Upper lobe of right lung (tissue), 1 donor: ENCODE data around the gene CDYL2. TPM values are rescaled to one million over a fixed set of nuclear protein-coding genes. Genes with fewer than 3 reads are reported as not detected.

Experiments used
- ATAC-seq: fragments of 200-7000 bp; cut with Tn5 transposase; one replicate; pipeline ENCODE4 v1.9.1; 2020; ENCODE audit warnings: mild to moderate bottlenecking, moderate library complexity
- DNase-seq: peaks from one replicate; pipeline ENCODE4 v3.0.0-alpha.2; 2020
- H3K27ac ChIP-seq: fragments of 200-600 bp; one replicate; pipeline ENCODE4 v1.8.0; 2022
- H3K27me3 ChIP-seq: fragments of 200-600 bp; one replicate; pipeline ENCODE4 v1.8.0; 2022; ENCODE audit warnings: mild to moderate bottlenecking
- H3K36me3 ChIP-seq: fragments of 200-600 bp; one replicate; pipeline ENCODE4 v1.8.0; 2022
- H3K4me1 ChIP-seq: fragments of 200-600 bp; one replicate; pipeline ENCODE4 v1.8.0; 2022
- H3K4me3 ChIP-seq: fragments of 200-600 bp; one replicate; pipeline ENCODE4 v1.8.0; 2022; ENCODE audit warnings: mild to moderate bottlenecking
- H3K9me3 ChIP-seq: fragments of 200-600 bp; one replicate; pipeline ENCODE4 v1.8.0; 2022
- intact Hi-C: fragments of 100-400 bp; cut with DNase I; formaldehyde crosslinking; loops from one replicate; pipeline ENCODE4 v1.11.0; 2022
- total RNA-seq: library from RNA; stranded (reverse); fragmentation: NEBNext Ultra II Directional; extraction: Animal tissue kit (Norgen Biotek cat#: 25700); gene quantifications from one replicate; pipeline ENCODE4 v1.2.1, GENCODE V29; 2021
- TF ChIP-seq, protein P1 (sequence below): fragments of 200-600 bp; IDR thresholded peaks from one replicate; pipeline ENCODE4 v1.8.0; 2022; ENCODE audit warnings: antibody characterized with exemption
- donor health status: DM: no; HTN: yes; CAD: no; lungs with severe emphysema.

The CDYL2 gene
- total RNA-seq, 1 donor from 2014 or later = 21.0 TPM

DNA sequence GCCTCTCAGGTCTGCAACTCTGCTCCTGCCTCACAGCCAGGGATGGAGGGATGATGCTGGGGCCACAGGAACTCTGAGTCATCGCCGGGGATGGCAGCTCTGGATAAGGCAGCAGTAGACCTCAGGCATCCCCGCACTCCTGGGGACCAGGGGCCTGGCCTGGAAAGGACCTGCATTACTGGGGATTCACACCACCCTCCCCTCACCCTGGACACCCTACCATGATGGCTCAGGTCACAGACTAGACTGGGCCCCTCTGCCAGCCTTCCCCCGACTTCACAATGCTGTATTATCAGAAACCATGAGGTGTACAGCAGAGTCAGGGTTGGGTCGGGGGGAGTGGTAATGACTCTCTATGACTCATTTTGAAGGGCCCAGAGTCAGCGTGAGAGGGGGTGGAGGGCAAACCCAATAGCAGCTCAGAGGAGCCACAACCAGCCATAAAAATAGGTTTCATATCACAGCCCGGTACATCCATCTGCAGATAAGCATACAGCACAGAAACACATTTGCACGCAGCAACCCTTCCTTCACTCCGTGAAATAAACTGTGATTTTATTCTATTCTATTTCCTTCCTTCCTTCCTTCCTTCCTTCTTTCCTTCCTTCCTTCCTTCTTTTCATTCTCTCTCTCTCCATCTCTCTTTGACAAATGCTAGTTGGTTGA is 234.8 kb downstream of the CDYL2 start:
- no peak overlapping the region for H3K27ac ChIP-seq
- ATAC-seq = peak; percentile 30
- H3K4me1 ChIP-seq = no peaks in the 10 kb centered on the region
- intact Hi-C loops = no loop called here
- no peaks in the 10 kb centered on the region for H3K27me3 ChIP-seq
- TF ChIP-seq, protein P1, sequence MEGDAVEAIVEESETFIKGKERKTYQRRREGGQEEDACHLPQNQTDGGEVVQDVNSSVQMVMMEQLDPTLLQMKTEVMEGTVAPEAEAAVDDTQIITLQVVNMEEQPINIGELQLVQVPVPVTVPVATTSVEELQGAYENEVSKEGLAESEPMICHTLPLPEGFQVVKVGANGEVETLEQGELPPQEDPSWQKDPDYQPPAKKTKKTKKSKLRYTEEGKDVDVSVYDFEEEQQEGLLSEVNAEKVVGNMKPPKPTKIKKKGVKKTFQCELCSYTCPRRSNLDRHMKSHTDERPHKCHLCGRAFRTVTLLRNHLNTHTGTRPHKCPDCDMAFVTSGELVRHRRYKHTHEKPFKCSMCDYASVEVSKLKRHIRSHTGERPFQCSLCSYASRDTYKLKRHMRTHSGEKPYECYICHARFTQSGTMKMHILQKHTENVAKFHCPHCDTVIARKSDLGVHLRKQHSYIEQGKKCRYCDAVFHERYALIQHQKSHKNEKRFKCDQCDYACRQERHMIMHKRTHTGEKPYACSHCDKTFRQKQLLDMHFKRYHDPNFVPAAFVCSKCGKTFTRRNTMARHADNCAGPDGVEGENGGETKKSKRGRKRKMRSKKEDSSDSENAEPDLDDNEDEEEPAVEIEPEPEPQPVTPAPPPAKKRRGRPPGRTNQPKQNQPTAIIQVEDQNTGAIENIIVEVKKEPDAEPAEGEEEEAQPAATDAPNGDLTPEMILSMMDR = no peak
- no peak overlapping the region for H3K4me3 ChIP-seq
- no peaks in the 10 kb centered on the region for H3K36me3 ChIP-seq
- no peak for DNase-seq
- no peaks in the 10 kb centered on the region for H3K9me3 ChIP-seq

DNA sequence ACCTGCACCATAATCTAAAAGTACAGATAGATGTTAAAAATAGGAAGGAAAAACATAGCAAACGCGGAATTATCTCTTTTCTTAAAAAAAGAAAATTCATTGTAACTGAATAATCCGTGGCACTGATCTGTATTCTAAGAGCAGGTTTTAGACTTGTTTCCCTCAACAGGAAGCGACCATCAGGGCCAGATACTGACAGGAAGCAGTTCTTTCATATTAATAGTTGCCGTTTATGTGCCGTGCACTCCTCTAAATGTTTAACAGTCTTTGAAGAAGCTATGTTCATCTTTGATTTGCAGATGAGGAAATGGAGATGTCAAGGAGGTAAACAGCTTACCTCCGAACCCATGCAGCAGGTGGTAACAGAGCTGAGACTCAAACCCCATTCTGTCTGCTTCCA is 240.0 kb downstream of the CDYL2 start:
- Histone ChIP-seq H3K27ac (no peak overlapping the region), H3K4me1 (no peaks in the 10 kb centered on the region), H3K9me3 (no peaks in the 10 kb centered on the region), H3K36me3 (no peaks in the 10 kb centered on the region), H3K27me3 (peaks cover 3% of the 10 kb centered on the region), H3K4me3 (no peak overlapping the region)
- intact Hi-C loops = no loop called here
- no peak for ATAC-seq
- TF ChIP-seq, protein P1 = no peak
- no peak for DNase-seq

DNA sequence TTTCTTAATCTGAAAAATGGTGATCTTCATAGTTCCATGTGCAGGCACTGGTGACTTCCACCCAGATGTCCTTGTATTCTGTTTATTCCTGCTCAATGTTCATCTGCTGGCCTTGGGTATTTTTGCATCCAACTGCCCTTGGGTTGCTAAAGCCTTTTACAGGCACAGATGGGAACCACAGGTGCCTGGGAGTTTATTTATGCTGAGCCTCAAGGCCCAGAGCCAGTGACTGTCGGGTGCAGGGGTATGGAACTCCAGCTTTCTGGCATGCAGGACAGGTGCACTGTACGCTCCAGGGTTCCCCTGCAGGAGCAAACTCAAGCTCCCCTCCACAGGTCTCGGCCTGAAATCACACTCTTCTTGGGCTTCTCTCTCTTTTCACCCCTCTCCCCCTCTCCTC is 241.3 kb downstream of the CDYL2 start:
- TF ChIP-seq, protein P1 = no peak
- intact Hi-C loops = no loop called here
- Histone ChIP-seq H3K4me1 (no peaks in the 10 kb centered on the region), H3K36me3 (no peaks in the 10 kb centered on the region), H3K27me3 (peaks cover 3% of the 10 kb centered on the region), H3K9me3 (no peaks in the 10 kb centered on the region), H3K27ac (no peak overlapping the region), H3K4me3 (no peak overlapping the region)
- ATAC-seq (no peak), DNase-seq (no peak)

DNA sequence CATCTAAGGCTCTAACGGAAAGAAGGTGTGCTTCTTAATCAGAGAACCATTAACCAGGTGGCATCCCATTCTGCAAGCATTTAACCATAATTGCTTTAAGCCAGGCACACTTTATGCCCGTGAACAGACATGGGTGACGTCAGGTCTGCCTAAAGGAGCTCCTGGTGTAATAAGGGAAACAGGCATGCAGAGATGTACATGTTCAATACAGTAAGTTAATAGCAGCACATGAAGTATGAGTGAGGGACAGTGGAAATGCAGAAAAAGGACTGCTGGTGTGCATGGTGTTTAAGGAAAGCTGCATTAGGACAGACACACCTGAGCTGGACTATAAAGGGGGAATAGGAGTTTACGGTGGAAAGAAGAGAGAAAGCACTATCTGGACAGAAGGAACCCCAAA is 245.0 kb downstream of the CDYL2 start:
- DNase-seq = no peak
- Histone ChIP-seq H3K9me3 (no peaks in the 10 kb centered on the region), H3K27me3 (peaks cover 3% of the 10 kb centered on the region), H3K27ac (no peak overlapping the region), H3K4me3 (no peak overlapping the region), H3K4me1 (no peaks in the 10 kb centered on the region), H3K36me3 (no peaks in the 10 kb centered on the region)
- intact Hi-C loops = no loop called here
- TF ChIP-seq, protein P1 = no peak
- ATAC-seq = no peak

DNA sequence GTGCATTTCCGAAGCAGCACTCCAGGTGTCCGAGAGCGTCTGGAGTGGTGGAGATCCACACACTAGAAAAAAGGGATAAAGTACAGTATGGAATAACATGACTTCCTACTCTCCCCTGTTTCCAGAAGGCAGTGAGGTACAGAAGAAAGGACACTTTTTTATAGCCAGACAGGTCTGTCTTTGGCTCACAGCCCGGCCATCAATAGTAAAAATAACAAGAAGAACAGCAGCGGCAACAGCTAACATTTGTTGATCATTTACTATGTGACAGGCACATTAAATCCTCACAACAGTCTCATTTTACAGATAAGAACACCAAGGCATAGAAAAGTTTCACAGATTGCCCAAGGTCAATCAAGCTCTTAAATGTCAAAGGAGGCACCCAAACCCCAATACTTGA is 247.4 kb downstream of the CDYL2 start:
- H3K27me3 ChIP-seq = no peaks in the 10 kb centered on the region
- intact Hi-C loops = no loop called here
- no peak overlapping the region for H3K4me3 ChIP-seq
- DNase-seq (no peak), ATAC-seq (no peak)
- no peaks in the 10 kb centered on the region for H3K9me3 ChIP-seq
- H3K36me3 ChIP-seq = no peaks in the 10 kb centered on the region
- no peak overlapping the region for H3K27ac ChIP-seq
- H3K4me1 ChIP-seq = no peaks in the 10 kb centered on the region
- TF ChIP-seq, protein P1 = no peak

DNA sequence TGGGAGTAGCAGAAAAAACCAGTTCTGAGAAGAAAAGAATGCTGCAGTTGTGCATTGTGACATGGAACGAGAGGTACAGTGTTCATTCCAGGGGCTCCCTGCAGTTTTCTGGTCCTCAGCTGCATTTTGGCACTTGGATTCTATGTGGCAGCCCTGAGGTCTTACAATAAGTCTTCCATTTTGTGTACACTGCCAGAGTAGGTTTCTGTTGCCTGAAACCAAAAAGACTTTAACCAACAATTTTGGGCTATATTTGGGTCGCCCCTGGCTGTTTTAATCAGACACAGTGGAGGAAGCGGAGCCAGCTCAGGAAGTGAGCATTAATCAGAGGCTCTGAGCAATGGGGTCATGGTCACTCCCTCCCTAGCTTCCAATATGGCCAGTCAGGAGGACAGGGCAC is 247.9 kb downstream of the CDYL2 start:
- no peak for DNase-seq
- H3K4me3 ChIP-seq = no peak overlapping the region
- H3K4me1 ChIP-seq = no peaks in the 10 kb centered on the region
- intact Hi-C loops = no loop called here
- H3K36me3 ChIP-seq = no peaks in the 10 kb centered on the region
- TF ChIP-seq, protein P1 = no peak
- ATAC-seq = peak; percentile 24
- no peak overlapping the region for H3K27ac ChIP-seq
- H3K27me3 ChIP-seq = no peaks in the 10 kb centered on the region
- no peaks in the 10 kb centered on the region for H3K9me3 ChIP-seq
